HG02884 (cell line): ENCODE measurements around the gene PANK1.

ENCODE experiments used
- ATAC-seq: cut with Tn5 transposase; IDR thresholded peaks from one replicate; pipeline ENCODE4 v1.9.1; 2021; ENCODE audit warnings: mild to moderate bottlenecking, moderate library complexity; ENCODE audit not compliant: unreplicated experiment

PANK1 gene

GRCh38 chr10:89540420-89540949, 104.6 kb downstream of the PANK1 start:
- no peak for ATAC-seq

GRCh38 chr10:89537364-89537763, 107.7 kb downstream of the PANK1 start:
- ATAC-seq: no peak

GRCh38 chr10:89536013-89536354, 109.1 kb downstream of the PANK1 start:
- no peak for ATAC-seq

- no peak for ATAC-seq
Observed at GRCh38 chr10:89535171-89536012, 109.7 kb downstream of the PANK1 start, which contains the start of gene SLC16A12. Gene SLC16A12 (minus strand): TSS chr10:89535594. CDS start chr10:89462578, 73,016 bp downstream.

- no peak for ATAC-seq
Observed at GRCh38 chr10:89534826-89535166, 110.2 kb downstream of the PANK1 start.
